ENCODE data around the gene FAM78A. TPM values are rescaled to one million over a fixed set of nuclear protein-coding genes. Genes with fewer than 3 reads are reported as not detected.

FAM78A gene
- total RNA-seq, 1 experiment from 2014 or later: 31.6 TPM

GRCh38 chr9:131279196-131279862, 3.0 kb upstream of the FAM78A start:
- H3K79me2 ChIP-seq (ENCODE audit: low read length): peaks cover 22% of the 10 kb centered on the region
- H2AFZ ChIP-seq (ENCODE audit: low read length): no peak overlapping the region; the same call in 1 of the 2 replicates
- no peaks in the 10 kb centered on the region for H3K36me3 ChIP-seq (ENCODE audit: insufficient read depth, low read length)
- no peak overlapping the region for H3K4me2 ChIP-seq (ENCODE audit: low read depth, low read length, poor library complexity, severe bottlenecking)
- H3K4me3 ChIP-seq (ENCODE audit: low read length): no peak overlapping the region
- peak; percentile 40 for DNase-seq
- H3K27me3 ChIP-seq (ENCODE audit: low read length): no peaks in the 10 kb centered on the region
- peaks cover 12% of the 10 kb centered on the region for H3K4me1 ChIP-seq (ENCODE audit: low read length)
- H3K9me3 ChIP-seq (ENCODE audit: low read length): no peaks in the 10 kb centered on the region
- no peak overlapping the region for H3K27ac ChIP-seq (ENCODE audit: low read length)
- no peaks in the 10 kb centered on the region for H4K20me1 ChIP-seq (ENCODE audit: insufficient read depth, low read depth, low read length)
- H3K9ac ChIP-seq (ENCODE audit: low read length): no peak overlapping the region
- H3K9me2 ChIP-seq (replicated peaks; ENCODE audit: insufficient read depth, low read length): no peaks in the 10 kb centered on the region

GRCh38 chr9:131278702-131279111, 2.4 kb upstream of the FAM78A start:
- H3K4me1 ChIP-seq (ENCODE audit: low read length): peaks cover 18% of the 10 kb centered on the region
- no peaks in the 10 kb centered on the region for H3K9me2 ChIP-seq (replicated peaks; ENCODE audit: insufficient read depth, low read length)
- DNase-seq: peak; percentile 44
- no peak overlapping the region for H3K4me3 ChIP-seq (ENCODE audit: low read length)
- no peaks in the 10 kb centered on the region for H4K20me1 ChIP-seq (ENCODE audit: insufficient read depth, low read depth, low read length)
- no peaks in the 10 kb centered on the region for H3K27me3 ChIP-seq (ENCODE audit: low read length)
- H3K9me3 ChIP-seq (ENCODE audit: low read length): no peaks in the 10 kb centered on the region
- H3K79me2 ChIP-seq (ENCODE audit: low read length): peaks cover 28% of the 10 kb centered on the region
- no peak overlapping the region for H3K27ac ChIP-seq (ENCODE audit: low read length)
- no peaks in the 10 kb centered on the region for H3K36me3 ChIP-seq (ENCODE audit: insufficient read depth, low read length)
- peak overlapping the region; percentile 91 for H3K4me2 ChIP-seq (ENCODE audit: low read depth, low read length, poor library complexity, severe bottlenecking)
- no peak overlapping the region; the same call in 1 of the 2 replicates for H3K9ac ChIP-seq (ENCODE audit: low read length)
- H2AFZ ChIP-seq (ENCODE audit: low read length): peak overlapping the region; percentile 57; the same call in 1 of the 2 replicates

GRCh38 chr9:131277910-131278701, 1.8 kb upstream of the FAM78A start:
- H3K9me3 ChIP-seq (ENCODE audit: low read length): no peaks in the 10 kb centered on the region
- H4K20me1 ChIP-seq (ENCODE audit: insufficient read depth, low read depth, low read length): no peaks in the 10 kb centered on the region
- no peaks in the 10 kb centered on the region for H3K27me3 ChIP-seq (ENCODE audit: low read length)
- peak overlapping the region; percentile 83 for H3K4me3 ChIP-seq (ENCODE audit: low read length)
- DNase-seq: peak; percentile 91
- H3K9me2 ChIP-seq (replicated peaks; ENCODE audit: insufficient read depth, low read length): no peaks in the 10 kb centered on the region
- peak overlapping the region; percentile 90 for H3K9ac ChIP-seq (ENCODE audit: low read length)
- no peak overlapping the region for H3K27ac ChIP-seq (ENCODE audit: low read length)
- H3K79me2 ChIP-seq (ENCODE audit: low read length): peaks cover 34% of the 10 kb centered on the region
- H3K36me3 ChIP-seq (ENCODE audit: insufficient read depth, low read length): no peaks in the 10 kb centered on the region
- peaks cover 24% of the 10 kb centered on the region for H3K4me1 ChIP-seq (ENCODE audit: low read length)
- H3K4me2 ChIP-seq (ENCODE audit: low read depth, low read length, poor library complexity, severe bottlenecking): peak overlapping the region; percentile 91
- peak overlapping the region; percentile 57; the same call in 1 of the 2 replicates for H2AFZ ChIP-seq (ENCODE audit: low read length)

- Histone ChIP-seq H3K4me2 (ENCODE audit: low read depth, low read length, poor library complexity, severe bottlenecking) (peak overlapping the region; percentile 91), H3K9me2 (replicated peaks; ENCODE audit: insufficient read depth, low read length) (no peaks in the 10 kb centered on the region), H3K36me3 (ENCODE audit: insufficient read depth, low read length) (no peaks in the 10 kb centered on the region), H3K27me3 (ENCODE audit: low read length) (no peaks in the 10 kb centered on the region), H3K4me1 (ENCODE audit: low read length) (peaks cover 30% of the 10 kb centered on the region), H3K79me2 (ENCODE audit: low read length) (peaks cover 40% of the 10 kb centered on the region), H2AFZ (ENCODE audit: low read length) (no peak overlapping the region), H3K9ac (ENCODE audit: low read length) (peak overlapping the region; percentile 90), H3K4me3 (ENCODE audit: low read length) (peak overlapping the region; percentile 83), H4K20me1 (ENCODE audit: insufficient read depth, low read depth, low read length) (no peaks in the 10 kb centered on the region), H3K27ac (ENCODE audit: low read length) (0 out of 2 replicates have a peak overlapping the region, but pooled peaks have one; percentile 31), H3K9me3 (ENCODE audit: low read length) (no peaks in the 10 kb centered on the region)
- DNase-seq: peak; percentile 62
Observed at GRCh38 chr9:131277287-131277909, 1.1 kb upstream of the FAM78A start.

GRCh38 chr9:131276891-131277286, 579 bp upstream of the FAM78A start:
- peak; percentile 66 for DNase-seq
- H3K4me3 ChIP-seq (ENCODE audit: low read length): peak overlapping the region; percentile 83
- H3K36me3 ChIP-seq (ENCODE audit: insufficient read depth, low read length): no peaks in the 10 kb centered on the region
- no peaks in the 10 kb centered on the region for H3K27me3 ChIP-seq (ENCODE audit: low read length)
- peaks cover 45% of the 10 kb centered on the region for H3K79me2 ChIP-seq (ENCODE audit: low read length)
- no peaks in the 10 kb centered on the region for H4K20me1 ChIP-seq (ENCODE audit: insufficient read depth, low read depth, low read length)
- H3K9me3 ChIP-seq (ENCODE audit: low read length): no peaks in the 10 kb centered on the region
- H3K9me2 ChIP-seq (replicated peaks; ENCODE audit: insufficient read depth, low read length): no peaks in the 10 kb centered on the region
- peaks cover 35% of the 10 kb centered on the region for H3K4me1 ChIP-seq (ENCODE audit: low read length)
- H3K4me2 ChIP-seq (ENCODE audit: low read depth, low read length, poor library complexity, severe bottlenecking): peak overlapping the region; percentile 91
- no peak overlapping the region for H3K27ac ChIP-seq (ENCODE audit: low read length)
- H3K9ac ChIP-seq (ENCODE audit: low read length): peak overlapping the region; percentile 90
- H2AFZ ChIP-seq (ENCODE audit: low read length): no peak overlapping the region

- H4K20me1 ChIP-seq (ENCODE audit: insufficient read depth, low read depth, low read length): no peaks in the 10 kb centered on the region
Observed at GRCh38 chr9:131275332-131276093, 797 bp downstream of the FAM78A start.

GRCh38 chr9:131274674-131275331, 1.5 kb downstream of the FAM78A start:
- no peaks in the 10 kb centered on the region for H3K9me2 ChIP-seq (replicated peaks; ENCODE audit: insufficient read depth, low read length)
- H2AFZ ChIP-seq (ENCODE audit: low read length): no peak overlapping the region
- H3K4me1 ChIP-seq (ENCODE audit: low read length): peaks cover 56% of the 10 kb centered on the region
- H3K9me3 ChIP-seq (ENCODE audit: low read length): no peaks in the 10 kb centered on the region
- H3K36me3 ChIP-seq (ENCODE audit: insufficient read depth, low read length): no peaks in the 10 kb centered on the region
- peak overlapping the region; percentile 82 for H3K27ac ChIP-seq (ENCODE audit: low read length)
- peak overlapping the region; percentile 83 for H3K4me3 ChIP-seq (ENCODE audit: low read length)
- H3K79me2 ChIP-seq (ENCODE audit: low read length): peaks cover 65% of the 10 kb centered on the region
- H3K4me2 ChIP-seq (ENCODE audit: low read depth, low read length, poor library complexity, severe bottlenecking): peak overlapping the region; percentile 91
- DNase-seq: peak; percentile 72
- H3K27me3 ChIP-seq (ENCODE audit: low read length): no peaks in the 10 kb centered on the region
- peak overlapping the region; percentile 90 for H3K9ac ChIP-seq (ENCODE audit: low read length)
- no peaks in the 10 kb centered on the region for H4K20me1 ChIP-seq (ENCODE audit: insufficient read depth, low read depth, low read length)

More at GRCh38 chr9:131275332-131276093, 797 bp downstream of the FAM78A start:
- Histone ChIP-seq H3K4me2 (ENCODE audit: low read depth, low read length, poor library complexity, severe bottlenecking) (peak overlapping the region; percentile 91), H3K79me2 (ENCODE audit: low read length) (peaks cover 59% of the 10 kb centered on the region), H3K36me3 (ENCODE audit: insufficient read depth, low read length) (no peaks in the 10 kb centered on the region), H3K9me3 (ENCODE audit: low read length) (no peaks in the 10 kb centered on the region), H3K4me3 (ENCODE audit: low read length) (peak overlapping the region; percentile 83), H3K9ac (ENCODE audit: low read length) (peak overlapping the region; percentile 90), H3K27me3 (ENCODE audit: low read length) (no peaks in the 10 kb centered on the region), H2AFZ (ENCODE audit: low read length) (no peak overlapping the region), H3K9me2 (replicated peaks; ENCODE audit: insufficient read depth, low read length) (no peaks in the 10 kb centered on the region), H3K27ac (ENCODE audit: low read length) (peak overlapping the region; percentile 82), H3K4me1 (ENCODE audit: low read length) (peaks cover 49% of the 10 kb centered on the region)
- peak; percentile 87 for DNase-seq
